SK-N-MC (cell line): ENCODE data around the gene CASKIN2.

Source experiments
- DNase-seq: peaks from one replicate; pipeline ENCODE4 v3.0.0-alpha.2; 2011; ENCODE audit warnings: low read depth, low spot score
- H3K27ac ChIP-seq: fragments of 200-600 bp; sonication (generic); 2 replicates; pipeline ENCODE4 v1.5.1; 2016; ENCODE audit warnings: mixed run types
- H3K36me3 ChIP-seq: fragments of 200-600 bp; sonication (generic); 2 replicates; pipeline ENCODE4 v1.6.1; 2017; ENCODE audit warnings: antibody characterized with exemption, low read length, mixed read lengths; ENCODE audit not compliant: insufficient read depth
- H3K4me3 ChIP-seq: fragments of 200-600 bp; sonication (generic); 2 replicates; pipeline ENCODE4 v1.5.1; 2016
- H3K9ac ChIP-seq: fragments of 200-600 bp; sonication (generic); 2 replicates; pipeline ENCODE4 v1.8.0; 2017; ENCODE audit warnings: mixed run types, mixed read lengths; ENCODE audit not compliant: insufficient read length
- H3K9me3 ChIP-seq: fragments of 200-600 bp; sonication (generic); 2 replicates; pipeline ENCODE4 v1.6.1; 2017; ENCODE audit warnings: low read depth, mild to moderate bottlenecking, antibody characterized with exemption, low read length, moderate library complexity, mixed read lengths
- EZH2 ChIP-seq: fragments of 200-600 bp; sonication (generic); IDR thresholded peaks from one replicate; pipeline ENCODE4 v1.6.1; 2017; ENCODE audit warnings: antibody characterized with exemption
- FOXP2 ChIP-seq: optimal IDR thresholded peaks from 2 replicates; pipeline ENCODE3; 2011; ENCODE audit warnings: mild to moderate bottlenecking, moderate library complexity; ENCODE audit not compliant: insufficient read depth; ENCODE audit errors: extremely low read length, control extremely low read depth
- POLR2AphosphoS5 ChIP-seq: IDR thresholded peaks from 2 replicates; pipeline ENCODE4 v1.6.1; 2012; ENCODE audit warnings: mild to moderate bottlenecking, low read depth, low read length, borderline replicate concordance

The CASKIN2 gene

GRCh38 chr17:75536366-75536765 lies 21.0 kb upstream of the CASKIN2 start:
- Histone ChIP-seq H3K9me3 (no peaks in the 10 kb centered on the region), H3K4me3 (no peak overlapping the region), H3K36me3 (no peaks in the 10 kb centered on the region), H3K27ac (no peak overlapping the region), H3K9ac (no peak overlapping the region)
- no peak for TF ChIP-seq EZH2
- TF ChIP-seq FOXP2 = no peak
- TF ChIP-seq POLR2AphosphoS5 = no peak
- no peak for DNase-seq

- TF ChIP-seq POLR2AphosphoS5 (no peak), EZH2 (no peak)
- Histone ChIP-seq H3K9ac (no peak overlapping the region), H3K4me3 (no peak overlapping the region), H3K36me3 (no peaks in the 10 kb centered on the region), H3K9me3 (no peaks in the 10 kb centered on the region), H3K27ac (no peak overlapping the region)
- DNase-seq = no peak
Observed at GRCh38 chr17:75535871-75536270, 20.5 kb upstream of the CASKIN2 start.

GRCh38 chr17:75535119-75535537 lies 19.8 kb upstream of the CASKIN2 start:
- H3K4me3 ChIP-seq = no peak overlapping the region
- no peak for DNase-seq
- H3K36me3 ChIP-seq = no peaks in the 10 kb centered on the region
- H3K27ac ChIP-seq = no peak overlapping the region
- no peaks in the 10 kb centered on the region for H3K9me3 ChIP-seq
- TF ChIP-seq EZH2 (no peak), FOXP2 (no peak)
- H3K9ac ChIP-seq = no peak overlapping the region

- Histone ChIP-seq H3K9ac (no peak overlapping the region), H3K27ac (no peak overlapping the region), H3K4me3 (no peak overlapping the region), H3K36me3 (no peaks in the 10 kb centered on the region), H3K9me3 (no peaks in the 10 kb centered on the region)
- DNase-seq = no peak
- TF ChIP-seq FOXP2 = no peak
- TF ChIP-seq POLR2AphosphoS5 = no peak
- TF ChIP-seq EZH2 = no peak
Observed at GRCh38 chr17:75531721-75532072, 16.4 kb upstream of the CASKIN2 start.

- TF ChIP-seq FOXP2 (no peak), EZH2 (no peak), POLR2AphosphoS5 (no peak)
- no peaks in the 10 kb centered on the region for H3K36me3 ChIP-seq
- no peak for DNase-seq
- H3K4me3 ChIP-seq = no peak overlapping the region
- H3K27ac ChIP-seq = no peak overlapping the region
- no peaks in the 10 kb centered on the region for H3K9me3 ChIP-seq
- H3K9ac ChIP-seq = no peak overlapping the region
Observed at GRCh38 chr17:75530837-75531720, 15.7 kb upstream of the CASKIN2 start.

GRCh38 chr17:75526555-75527270 lies 11.4 kb upstream of the CASKIN2 start:
- Histone ChIP-seq H3K9ac (no peak overlapping the region), H3K27ac (no peak overlapping the region), H3K9me3 (no peaks in the 10 kb centered on the region), H3K4me3 (no peak overlapping the region; the same call in 1 of the 2 replicates), H3K36me3 (no peaks in the 10 kb centered on the region)
- no peak for DNase-seq
- TF ChIP-seq POLR2AphosphoS5 (no peak), EZH2 (no peak), FOXP2 (no peak)

- H3K9ac ChIP-seq = no peak overlapping the region
- no peaks in the 10 kb centered on the region for H3K9me3 ChIP-seq
- H3K27ac ChIP-seq = no peak overlapping the region
- TF ChIP-seq FOXP2 (no peak), POLR2AphosphoS5 (no peak), EZH2 (no peak)
- no peak for DNase-seq
- no peaks in the 10 kb centered on the region for H3K36me3 ChIP-seq
- peak overlapping the region; percentile 79 for H3K4me3 ChIP-seq
Observed at GRCh38 chr17:75525806-75526554, 10.6 kb upstream of the CASKIN2 start.
